SK-N-SH (cell line): ENCODE measurements around the gene NAA40. TPM values are rescaled to one million over a fixed set of nuclear protein-coding genes. Genes with fewer than 3 reads are reported as not detected.

Source experiments
- CTCF ChIA-PET: fragments of 300-600, 350-600 bp; formaldehyde crosslinking; extraction: SDS; loops from one replicate; lab custom pipeline; 2021; lab: Yijun Ruan, JAX
- POLR2A ChIA-PET: fragments of 350-600 bp; sonication (Branson Sonifier 250); formaldehyde crosslinking; extraction: SDS; loops from one replicate; lab custom pipeline; 2020; ENCODE audit warnings: antibody characterized with exemption, inconsistent platforms; lab: Yijun Ruan, JAX
- DNase-seq: peaks from one replicate; pipeline ENCODE4 v3.0.0; 2012
- H2AFZ ChIP-seq: fragments of 200-600 bp; sonication (generic); 2 replicates; pipeline ENCODE4 v1.8.1; 2016; ENCODE audit warnings: antibody characterized with exemption, mild to moderate bottlenecking, low read depth
- H3F3A ChIP-seq: fragments of 200-600 bp; sonication (generic); replicated peaks from 2 replicates; pipeline ENCODE3; 2016; ENCODE audit warnings: antibody characterized with exemption, mild to moderate bottlenecking; ENCODE audit not compliant: insufficient read depth
- H3K27ac ChIP-seq, 2 experiments: fragments of 200-500 bp in 1 of 2; fragments of 200-600 bp in 1 of 2; sonication (Bioruptor generic) in 1 of 2; sonication (generic), shearing (Covaris generic) in 1 of 2; 2 replicates each; pipeline versions ENCODE4 v1.5.1 to v1.6.1; 2014 to 2016; ENCODE audit warnings: low read depth in 2 of 2, inconsistent platforms in 1 of 2, low read length in 1 of 2, mild to moderate bottlenecking in 1 of 2, mixed read lengths in 1 of 2
- H3K27me3 ChIP-seq: fragments of 200-600 bp; sonication (generic), shearing (Covaris generic); 2 replicates; pipeline ENCODE4 v1.6.1; 2016; ENCODE audit warnings: mixed run types; ENCODE audit not compliant: insufficient read depth
- H3K36me3 ChIP-seq, 2 experiments: fragments of 200-500 bp in 1 of 2; fragments of 200-600 bp in 1 of 2; sonication (Bioruptor generic) in 1 of 2; sonication (generic) in 1 of 2; replicated peaks in 1 of 2; 2 replicates each; pipeline versions ENCODE3 to v1.5.1; 2014 to 2016; ENCODE audit warnings: low read length in 1 of 2, mild to moderate bottlenecking in 1 of 2; ENCODE audit not compliant: insufficient read depth in 2 of 2, control insufficient read depth in 1 of 2
- H3K4me1 ChIP-seq, 2 experiments: fragments of 200-500 bp in 1 of 2; fragments of 200-600 bp in 1 of 2; sonication (Bioruptor generic) in 1 of 2; sonication (generic), shearing (Covaris generic) in 1 of 2; 2 replicates each; pipeline versions ENCODE4 v1.5.1 to v1.6.1; 2014 to 2016; ENCODE audit warnings: low read depth in 1 of 2, low read length in 1 of 2, mixed run types in 1 of 2; ENCODE audit not compliant: insufficient read depth in 2 of 2, control insufficient read depth in 1 of 2
- H3K4me2 ChIP-seq: fragments of 200-600 bp; sonication (generic), shearing (Covaris generic); 2 replicates; pipeline ENCODE4 v1.6.1; 2017; ENCODE audit warnings: mixed run types
- H3K4me3 ChIP-seq, 2 experiments: fragments of 200-500 bp in 1 of 2; fragments of 200-600 bp in 1 of 2; sonication (Bioruptor generic) in 1 of 2; sonication (generic), shearing (Covaris generic) in 1 of 2; 2 replicates each; pipeline versions ENCODE4 v1.5.1 to v1.8.1; 2014 to 2016; ENCODE audit warnings: low read depth in 2 of 2, inconsistent platforms in 1 of 2, low read length in 1 of 2, mild to moderate bottlenecking in 1 of 2, mixed read lengths in 1 of 2, moderate library complexity in 1 of 2
- H3K79me2 ChIP-seq: fragments of 200-600 bp; sonication (generic); 2 replicates; pipeline ENCODE4 v1.8.1; 2017; ENCODE audit warnings: mild to moderate bottlenecking; ENCODE audit not compliant: insufficient read depth
- H3K9ac ChIP-seq: fragments of 200-600 bp; sonication (generic); 2 replicates; pipeline ENCODE4 v1.6.1; 2017; ENCODE audit warnings: mixed run types
- H3K9me2 ChIP-seq: fragments of 200-600 bp; sonication (generic); 2 replicates; pipeline ENCODE4 v1.6.1; 2017; ENCODE audit warnings: mixed run types
- H3K9me3 ChIP-seq: fragments of 200-600 bp; sonication (generic); 2 replicates; pipeline ENCODE4 v1.6.1; 2017; ENCODE audit warnings: mixed run types, mild to moderate bottlenecking, moderate library complexity
- H4K20me1 ChIP-seq: fragments of 200-600 bp; sonication (generic); 2 replicates; pipeline ENCODE4 v1.6.1; 2017; ENCODE audit warnings: mild to moderate bottlenecking, mixed run types; ENCODE audit not compliant: insufficient read depth
- ELF1 ChIP-seq: IDR thresholded peaks from 2 replicates; pipeline ENCODE4 v1.4.0; 2012
- EP300 ChIP-seq, 2 experiments: IDR thresholded peaks; 2 replicates each; pipeline versions ENCODE4 v1.4.0 to v1.6.1; 2012; ENCODE audit warnings: borderline replicate concordance in 1 of 2, low read depth in 1 of 2, low read length in 1 of 2
- FOXM1 ChIP-seq: IDR thresholded peaks from 2 replicates; pipeline ENCODE4 v1.4.0; 2012; ENCODE audit warnings: low read depth, mild to moderate bottlenecking
- GABPA ChIP-seq: IDR thresholded peaks from 2 replicates; pipeline ENCODE4 v1.4.0; 2012; ENCODE audit warnings: low read depth, mild to moderate bottlenecking
- GATA2 ChIP-seq: sonication (generic); formaldehyde crosslinking; IDR thresholded peaks from 2 replicates; pipeline ENCODE4 v1.5.0; 2020; ENCODE audit warnings: mild to moderate bottlenecking, missing genetic modification reagents
- MEF2A ChIP-seq: IDR thresholded peaks from 2 replicates; pipeline ENCODE4 v1.4.0; 2012; ENCODE audit warnings: low read depth, borderline replicate concordance
- POLR2AphosphoS5 ChIP-seq: IDR thresholded peaks from 2 replicates; pipeline ENCODE4 v1.6.1; 2012; ENCODE audit warnings: low read depth, low read length
- RAD21 ChIP-seq: IDR thresholded peaks from 2 replicates; pipeline ENCODE4 v1.6.1; 2012; ENCODE audit warnings: mild to moderate bottlenecking, low read length
- RCOR1 ChIP-seq: fragments of 150-350 bp; IDR thresholded peaks from 2 replicates; pipeline ENCODE4 v1.6.1; 2017; ENCODE audit warnings: antibody characterized with exemption, low read length
- REST ChIP-seq: IDR thresholded peaks from 2 replicates; pipeline ENCODE4 v1.6.1; 2012; ENCODE audit warnings: mild to moderate bottlenecking, low read depth, low read length, moderate library complexity
- RXRA ChIP-seq: IDR thresholded peaks from 2 replicates; pipeline ENCODE4 v1.4.0; 2012; ENCODE audit warnings: low read depth, mild to moderate bottlenecking, borderline replicate concordance
- USF2 ChIP-seq: fragments of 150-350 bp; IDR thresholded peaks from 2 replicates; pipeline ENCODE4 v1.6.1; 2017; ENCODE audit warnings: antibody characterized with exemption, low read length, low read depth, borderline replicate concordance
- ZBTB33 ChIP-seq: IDR thresholded peaks from 2 replicates; pipeline ENCODE4 v1.4.0; 2012; ENCODE audit warnings: low read depth, borderline replicate concordance
- WGBS: methylation state at CpG from one replicate; pipeline ENCODE4 v1.1.6; 2017; ENCODE audit warnings: low lambda C conversion rate; 5-methylcytosine and 5-hydroxymethylcytosine counted together
- polyA plus RNA-seq, 3 experiments: library from polyadenylated mRNA; depleted of rRNA; stranded (reverse); fragments of >200 nt; gene quantifications; 2 replicates each; pipeline ENCODE4 v1.2.3, GENCODE V29; 2012

NAA40 gene
- polyA plus RNA-seq, 1 of the 3 experiments (the other 2 are of a cell fraction) = 33.0 TPM

GRCh38 chr11:63978551-63979239 is 39.9 kb downstream of the NAA40 start:
- Histone ChIP-seq H2AFZ (no peak overlapping the region), H3K79me2 (peaks cover 80% of the 10 kb centered on the region), H3K4me2 (no peak overlapping the region), H3K4me1 (peaks cover 11 to 15% of the 10 kb centered on the region in 2 experiments; a peak in 2 of 4 replicates), H3K9me3 (no peaks in the 10 kb centered on the region), H3K36me3 (peaks cover 0 to 6% of the 10 kb centered on the region in 2 experiments), H3K9ac (no peak overlapping the region), H3K4me3 (no peak overlapping the region), H3F3A (peaks cover 5% of the 10 kb centered on the region), H4K20me1 (peaks cover 12% of the 10 kb centered on the region), H3K9me2 (no peaks in the 10 kb centered on the region), H3K27me3 (no peaks in the 10 kb centered on the region), H3K27ac (no peak overlapping the region; a peak in 1 of 4 replicates)
- ChIA-PET POLR2A (interaction anchor here (1.1 kb wide), 1 partner anchor 82 kb away, joined by 3 read pairs; no protein-coding TSS in a partner anchor), CTCF (no interaction called here)
- TF ChIP-seq MEF2A (no peak), ZBTB33 (no peak), FOXM1 (no peak), RXRA (no peak), POLR2AphosphoS5 (no peak), REST (no peak), USF2 (no peak), EP300 (IDR thresholded peaks at IDR 0.05; ENCODE audit: borderline replicate concordance in 1 of 2, low read depth in 1 of 2, low read length in 1 of 2) (no peak), RCOR1 (no peak), GATA2 (no peak), RAD21 (no peak), ELF1 (no peak), GABPA (no peak)
- 97% methylated on average over 9 of the region's 10 CpGs for WGBS
- DNase-seq = no peak
